ENCODE measurements around the gene SQSTM1.

SQSTM1 gene

GRCh38 chr5:179806250-179807048 is 14.3 kb upstream of the SQSTM1 start, which contains the start of gene MGAT4B:
TSS of gene MGAT4B (minus strand) at chr5:179806866. CDS start at chr5:179806583, 283 bp downstream.
- DNase-seq: peak; percentile 84

- DNase-seq: no peak
Observed at GRCh38 chr5:179812135-179812825, 8.4 kb upstream of the SQSTM1 start.

- no peak for DNase-seq
Observed at GRCh38 chr5:179812997-179813607, 7.6 kb upstream of the SQSTM1 start.

GRCh38 chr5:179814090-179814489 is 6.6 kb upstream of the SQSTM1 start:
- no peak for DNase-seq

- no peak for DNase-seq
Observed at GRCh38 chr5:179815491-179816249, 5.0 kb upstream of the SQSTM1 start.

- DNase-seq: no peak
Observed at GRCh38 chr5:179816401-179816795, 4.3 kb upstream of the SQSTM1 start.

- no peak for DNase-seq
Observed at GRCh38 chr5:179816796-179817469, 3.8 kb upstream of the SQSTM1 start.

- no peak for DNase-seq
Observed at GRCh38 chr5:179817470-179817840, 3.2 kb upstream of the SQSTM1 start.

GRCh38 chr5:179817890-179818745 is 2.6 kb upstream of the SQSTM1 start:
- no peak for DNase-seq

- DNase-seq: peak; percentile 91
Observed at GRCh38 chr5:179818746-179819295, 1.9 kb upstream of the SQSTM1 start.

GRCh38 chr5:179819296-179820126 is 1.2 kb upstream of the SQSTM1 start:
- DNase-seq: peak; percentile 86

GRCh38 chr5:179820127-179820482 is 600 bp upstream of the SQSTM1 start:
- DNase-seq: no peak

- peak; percentile 92 for DNase-seq
Observed at GRCh38 chr5:179821298-179822058, 773 bp downstream of the SQSTM1 start.

- DNase-seq: no peak
Observed at GRCh38 chr5:179822059-179822432, 1.3 kb downstream of the SQSTM1 start.

GRCh38 chr5:179822444-179822990 is 1.8 kb downstream of the SQSTM1 start:
- no peak for DNase-seq

GRCh38 chr5:179823937-179824744 is 3.4 kb downstream of the SQSTM1 start:
- no peak for DNase-seq

GRCh38 chr5:179824745-179825112 is 4.0 kb downstream of the SQSTM1 start:
- DNase-seq: no peak

- DNase-seq: no peak
Observed at GRCh38 chr5:179825655-179826182, 5.0 kb downstream of the SQSTM1 start.

All from activated CD8-positive, alpha-beta memory T cell treated with anti-CD3 and anti-CD28 coated beads for 24 hours (primary cell).